Measurements from ENCODE around the gene BACE1. TPM values are rescaled to one million over a fixed set of nuclear protein-coding genes. Genes with fewer than 3 reads are reported as not detected.

The BACE1 gene
- total RNA-seq, 1 experiment from 2014 or later = 8.5 TPM

DNA sequence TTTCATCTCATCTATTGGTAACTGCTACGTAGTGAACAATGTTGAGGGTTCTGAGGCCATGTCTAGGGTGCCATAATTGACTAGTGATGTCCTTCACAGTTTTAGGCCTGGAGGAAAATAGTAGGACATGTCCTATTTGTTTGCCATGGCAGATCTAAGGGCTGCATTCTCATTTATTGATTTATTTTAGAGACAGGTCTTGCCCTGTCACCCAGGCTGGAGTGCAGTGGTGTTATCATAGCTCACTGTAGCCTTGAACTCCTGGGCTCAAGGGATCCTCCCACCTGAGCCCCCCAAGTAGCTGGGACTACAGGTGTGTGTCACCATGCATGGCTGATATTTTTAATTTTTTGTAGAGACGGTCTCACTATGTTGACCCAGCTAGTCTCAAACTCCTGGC lies 16.8 kb upstream of the BACE1 start (continued):
- TF ChIP-seq, protein P1, sequence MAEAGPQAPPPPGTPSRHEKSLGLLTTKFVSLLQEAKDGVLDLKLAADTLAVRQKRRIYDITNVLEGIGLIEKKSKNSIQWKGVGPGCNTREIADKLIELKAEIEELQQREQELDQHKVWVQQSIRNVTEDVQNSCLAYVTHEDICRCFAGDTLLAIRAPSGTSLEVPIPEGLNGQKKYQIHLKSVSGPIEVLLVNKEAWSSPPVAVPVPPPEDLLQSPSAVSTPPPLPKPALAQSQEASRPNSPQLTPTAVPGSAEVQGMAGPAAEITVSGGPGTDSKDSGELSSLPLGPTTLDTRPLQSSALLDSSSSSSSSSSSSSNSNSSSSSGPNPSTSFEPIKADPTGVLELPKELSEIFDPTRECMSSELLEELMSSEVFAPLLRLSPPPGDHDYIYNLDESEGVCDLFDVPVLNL (CRISPR knock-in tag; IDR thresholded peaks at IDR 0.05; ENCODE audit: borderline replicate concordance, low read depth) = no peak
- TF ChIP-seq PRRX2 (CRISPR knock-in tag; IDR thresholded peaks at IDR 0.05) (no peak), ZBTB21 (CRISPR knock-in tag; IDR thresholded peaks at IDR 0.05; ENCODE audit: borderline replicate concordance) (no peak), ZNF232 (CRISPR knock-in tag; IDR thresholded peaks at IDR 0.05) (no peak), CBFB (CRISPR knock-in tag; IDR thresholded peaks at IDR 0.05; ENCODE audit: low read depth) (no peak), OVOL2 (CRISPR knock-in tag; IDR thresholded peaks at IDR 0.05; ENCODE audit: borderline replicate concordance) (no peak)
- TF ChIP-seq, protein P2, sequence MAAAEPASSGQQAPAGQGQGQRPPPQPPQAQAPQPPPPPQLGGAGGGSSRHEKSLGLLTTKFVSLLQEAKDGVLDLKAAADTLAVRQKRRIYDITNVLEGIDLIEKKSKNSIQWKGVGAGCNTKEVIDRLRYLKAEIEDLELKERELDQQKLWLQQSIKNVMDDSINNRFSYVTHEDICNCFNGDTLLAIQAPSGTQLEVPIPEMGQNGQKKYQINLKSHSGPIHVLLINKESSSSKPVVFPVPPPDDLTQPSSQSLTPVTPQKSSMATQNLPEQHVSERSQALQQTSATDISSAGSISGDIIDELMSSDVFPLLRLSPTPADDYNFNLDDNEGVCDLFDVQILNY (CRISPR knock-in tag; IDR thresholded peaks at IDR 0.05) = no peak
- TF ChIP-seq, protein P3, sequence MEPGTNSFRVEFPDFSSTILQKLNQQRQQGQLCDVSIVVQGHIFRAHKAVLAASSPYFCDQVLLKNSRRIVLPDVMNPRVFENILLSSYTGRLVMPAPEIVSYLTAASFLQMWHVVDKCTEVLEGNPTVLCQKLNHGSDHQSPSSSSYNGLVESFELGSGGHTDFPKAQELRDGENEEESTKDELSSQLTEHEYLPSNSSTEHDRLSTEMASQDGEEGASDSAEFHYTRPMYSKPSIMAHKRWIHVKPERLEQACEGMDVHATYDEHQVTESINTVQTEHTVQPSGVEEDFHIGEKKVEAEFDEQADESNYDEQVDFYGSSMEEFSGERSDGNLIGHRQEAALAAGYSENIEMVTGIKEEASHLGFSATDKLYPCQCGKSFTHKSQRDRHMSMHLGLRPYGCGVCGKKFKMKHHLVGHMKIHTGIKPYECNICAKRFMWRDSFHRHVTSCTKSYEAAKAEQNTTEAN (CRISPR knock-in tag; IDR thresholded peaks at IDR 0.05) = no peak
- TF ChIP-seq, protein P4, sequence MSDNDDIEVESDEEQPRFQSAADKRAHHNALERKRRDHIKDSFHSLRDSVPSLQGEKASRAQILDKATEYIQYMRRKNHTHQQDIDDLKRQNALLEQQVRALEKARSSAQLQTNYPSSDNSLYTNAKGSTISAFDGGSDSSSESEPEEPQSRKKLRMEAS (CRISPR knock-in tag; IDR thresholded peaks at IDR 0.05) = no peak

DNA sequence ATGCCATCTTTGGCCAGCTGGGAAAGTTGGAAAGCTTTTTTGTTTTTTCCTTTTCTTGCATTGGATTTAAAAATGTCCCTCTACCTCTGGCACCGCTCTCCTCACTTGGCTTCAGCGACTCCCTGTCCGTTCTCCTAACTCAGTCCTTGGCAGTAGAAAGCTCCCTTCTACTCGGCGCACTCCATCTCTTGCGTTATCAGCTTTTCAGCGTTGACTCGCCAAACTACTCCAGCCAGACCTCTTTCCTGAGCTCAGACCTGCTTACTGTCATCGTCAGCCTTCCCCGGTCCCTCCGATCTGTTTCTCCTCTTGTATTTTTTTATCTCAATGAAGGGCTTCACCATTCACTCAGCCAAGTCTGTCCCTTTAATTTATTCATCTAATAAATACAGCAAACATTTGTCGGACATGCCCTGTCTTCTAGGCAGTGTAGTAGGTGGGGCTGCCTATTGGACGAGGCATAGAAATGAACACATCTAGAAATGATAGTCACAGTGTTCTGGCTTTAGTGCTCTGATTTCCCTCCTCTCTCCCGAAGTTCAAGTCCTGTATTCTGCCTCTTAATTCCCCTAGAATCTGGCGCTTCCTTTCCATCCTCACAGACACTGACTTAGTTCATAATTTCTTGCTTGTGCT lies 12.4 kb upstream of the BACE1 start:
- Mint-ChIP-seq H3K27ac (no peak overlapping the region), H3K27me3 (ENCODE audit: low read depth) (no peaks in the 10 kb centered on the region; the same call in 1 of the 2 replicates), H3K4me3 (no peak overlapping the region), H3K4me1 (no peaks in the 10 kb centered on the region), H3K36me3 (no peaks in the 10 kb centered on the region), H3K9me3 (no peaks in the 10 kb centered on the region)
- ATAC-seq (no peak; the same call in 1 of the 2 replicates), DNase-seq (ENCODE audit: low spot score) (no peak)
- ChIA-PET POLR2A (interaction anchor here (1.1 kb wide), 1 partner anchor 10 kb away, joined by 5 read pairs; no protein-coding TSS in a partner anchor), CTCF (interaction anchor here (0.8 to 2.2 kb wide), 9 partner anchors 11 to 488 kb away, joined by 3 to 19 read pairs (median 5); partner anchors contain the start of gene BACE1)
- TF ChIP-seq ZNF423 (CRISPR knock-in tag; IDR thresholded peaks at IDR 0.05) (no peak), ELF4 (CRISPR knock-in tag; IDR thresholded peaks at IDR 0.05; ENCODE audit: low read depth) (no peak), IRF2 (CRISPR knock-in tag; IDR thresholded peaks at IDR 0.05; ENCODE audit: borderline replicate concordance, low read depth) (no peak), ZNF671 (CRISPR knock-in tag; IDR thresholded peaks at IDR 0.05) (no peak), ZNF121 (CRISPR knock-in tag; IDR thresholded peaks at IDR 0.05) (no peak), JAZF1 (CRISPR knock-in tag; IDR thresholded peaks at IDR 0.05) (no peak), NFE2L1 (CRISPR knock-in tag; IDR thresholded peaks at IDR 0.05) (no peak), ZNF317 (CRISPR knock-in tag; IDR thresholded peaks at IDR 0.05; ENCODE audit: borderline replicate concordance, low read depth) (no peak), GABPB1 (CRISPR knock-in tag; IDR thresholded peaks at IDR 0.05) (no peak), JUN (CRISPR knock-in tag; IDR thresholded peaks at IDR 0.05) (no peak)
- TF ChIP-seq, protein P5, sequence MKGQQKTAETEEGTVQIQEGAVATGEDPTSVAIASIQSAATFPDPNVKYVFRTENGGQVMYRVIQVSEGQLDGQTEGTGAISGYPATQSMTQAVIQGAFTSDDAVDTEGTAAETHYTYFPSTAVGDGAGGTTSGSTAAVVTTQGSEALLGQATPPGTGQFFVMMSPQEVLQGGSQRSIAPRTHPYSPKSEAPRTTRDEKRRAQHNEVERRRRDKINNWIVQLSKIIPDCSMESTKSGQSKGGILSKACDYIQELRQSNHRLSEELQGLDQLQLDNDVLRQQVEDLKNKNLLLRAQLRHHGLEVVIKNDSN (CRISPR knock-in tag; IDR thresholded peaks at IDR 0.05) = no peak
- TF ChIP-seq, protein P6, sequence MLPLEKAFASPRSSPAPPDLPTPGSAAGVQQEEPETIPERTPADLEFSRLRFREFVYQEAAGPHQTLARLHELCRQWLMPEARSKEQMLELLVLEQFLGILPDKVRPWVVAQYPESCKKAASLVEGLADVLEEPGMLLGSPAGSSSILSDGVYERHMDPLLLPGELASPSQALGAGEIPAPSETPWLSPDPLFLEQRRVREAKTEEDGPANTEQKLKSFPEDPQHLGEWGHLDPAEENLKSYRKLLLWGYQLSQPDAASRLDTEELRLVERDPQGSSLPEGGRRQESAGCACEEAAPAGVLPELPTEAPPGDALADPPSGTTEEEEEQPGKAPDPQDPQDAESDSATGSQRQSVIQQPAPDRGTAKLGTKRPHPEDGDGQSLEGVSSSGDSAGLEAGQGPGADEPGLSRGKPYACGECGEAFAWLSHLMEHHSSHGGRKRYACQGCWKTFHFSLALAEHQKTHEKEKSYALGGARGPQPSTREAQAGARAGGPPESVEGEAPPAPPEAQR (CRISPR knock-in tag; IDR thresholded peaks at IDR 0.05) = no peak
- TF ChIP-seq, protein P7, sequence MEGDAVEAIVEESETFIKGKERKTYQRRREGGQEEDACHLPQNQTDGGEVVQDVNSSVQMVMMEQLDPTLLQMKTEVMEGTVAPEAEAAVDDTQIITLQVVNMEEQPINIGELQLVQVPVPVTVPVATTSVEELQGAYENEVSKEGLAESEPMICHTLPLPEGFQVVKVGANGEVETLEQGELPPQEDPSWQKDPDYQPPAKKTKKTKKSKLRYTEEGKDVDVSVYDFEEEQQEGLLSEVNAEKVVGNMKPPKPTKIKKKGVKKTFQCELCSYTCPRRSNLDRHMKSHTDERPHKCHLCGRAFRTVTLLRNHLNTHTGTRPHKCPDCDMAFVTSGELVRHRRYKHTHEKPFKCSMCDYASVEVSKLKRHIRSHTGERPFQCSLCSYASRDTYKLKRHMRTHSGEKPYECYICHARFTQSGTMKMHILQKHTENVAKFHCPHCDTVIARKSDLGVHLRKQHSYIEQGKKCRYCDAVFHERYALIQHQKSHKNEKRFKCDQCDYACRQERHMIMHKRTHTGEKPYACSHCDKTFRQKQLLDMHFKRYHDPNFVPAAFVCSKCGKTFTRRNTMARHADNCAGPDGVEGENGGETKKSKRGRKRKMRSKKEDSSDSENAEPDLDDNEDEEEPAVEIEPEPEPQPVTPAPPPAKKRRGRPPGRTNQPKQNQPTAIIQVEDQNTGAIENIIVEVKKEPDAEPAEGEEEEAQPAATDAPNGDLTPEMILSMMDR (IDR thresholded peaks at IDR 0.05) = no peak
- TF ChIP-seq, protein P8, sequence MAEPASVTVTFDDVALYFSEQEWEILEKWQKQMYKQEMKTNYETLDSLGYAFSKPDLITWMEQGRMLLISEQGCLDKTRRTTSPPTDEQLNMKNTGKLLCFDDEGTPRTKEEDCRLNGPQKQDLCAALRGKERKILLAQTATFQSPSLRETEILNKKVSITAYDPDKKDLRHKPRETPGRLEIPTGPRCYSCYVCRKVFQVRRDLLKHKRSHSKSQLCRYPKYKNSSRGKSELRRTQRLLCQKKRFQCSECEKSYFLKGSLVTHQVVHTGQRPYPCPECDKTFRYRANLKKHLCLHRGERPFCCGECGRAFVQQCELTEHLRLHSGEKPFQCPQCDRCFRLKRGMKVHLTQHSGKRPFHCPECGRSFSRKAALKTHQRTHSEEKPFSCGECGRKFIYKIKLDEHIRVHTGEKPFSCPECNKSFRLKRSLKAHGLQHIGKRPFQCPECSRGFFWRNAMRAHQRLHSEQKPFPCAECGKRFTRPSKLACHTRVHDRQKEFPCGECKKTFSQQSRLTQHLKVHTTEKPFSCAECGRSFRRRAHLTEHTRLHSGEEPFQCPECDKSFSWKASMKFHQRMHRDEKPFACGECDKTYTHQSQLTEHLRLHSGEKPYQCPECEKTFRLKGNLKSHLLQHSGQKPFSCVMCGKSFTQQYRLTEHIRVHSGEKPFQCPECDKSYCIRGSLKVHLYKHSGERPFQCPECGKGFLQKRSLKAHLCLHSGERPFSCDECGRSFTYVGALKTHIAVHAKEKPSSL (CRISPR knock-in tag; conservative IDR thresholded peaks at IDR 0.05) = no peak
- TF ChIP-seq, protein P9, sequence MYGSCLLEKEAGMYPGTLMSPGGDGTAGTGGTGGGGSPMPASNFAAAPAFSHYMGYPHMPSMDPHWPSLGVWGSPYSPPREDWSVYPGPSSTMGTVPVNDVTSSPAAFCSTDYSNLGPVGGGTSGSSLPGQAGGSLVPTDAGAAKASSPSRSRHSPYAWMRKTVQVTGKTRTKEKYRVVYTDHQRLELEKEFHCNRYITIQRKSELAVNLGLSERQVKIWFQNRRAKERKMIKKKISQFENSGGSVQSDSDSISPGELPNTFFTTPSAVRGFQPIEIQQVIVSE (CRISPR knock-in tag; IDR thresholded peaks at IDR 0.05; ENCODE audit: borderline replicate concordance) = no peak
- TF ChIP-seq, protein P10, sequence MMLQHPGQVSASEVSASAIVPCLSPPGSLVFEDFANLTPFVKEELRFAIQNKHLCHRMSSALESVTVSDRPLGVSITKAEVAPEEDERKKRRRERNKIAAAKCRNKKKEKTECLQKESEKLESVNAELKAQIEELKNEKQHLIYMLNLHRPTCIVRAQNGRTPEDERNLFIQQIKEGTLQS (CRISPR knock-in tag; conservative IDR thresholded peaks at IDR 0.05) = no peak

Measured in WTC11 (cell line).